Measurements from ENCODE around the gene NF1.

The NF1 gene

GRCh38 chr17:31308372-31309334, 213.9 kb downstream of the NF1 start:
- Histone ChIP-seq H3K9me2 (ENCODE audit: low read depth, low read length) (no peaks in the 10 kb centered on the region), H3K27me3 (ENCODE audit: insufficient read depth, low read length) (no peaks in the 10 kb centered on the region), H4K20me1 (ENCODE audit: insufficient read depth, low read length) (no peaks in the 10 kb centered on the region), H3K9me3 (ENCODE audit: low read length) (no peaks in the 10 kb centered on the region), H3K4me2 (ENCODE audit: low read length) (peak overlapping the region; percentile 91), H3F3A (ENCODE audit: insufficient read depth, low read length) (peaks cover 5% of the 10 kb centered on the region; the same call in 1 of the 2 replicates), H2AFZ (ENCODE audit: low read length) (no peak overlapping the region), H3K4me3 (ENCODE audit: low read depth, low read length, poor library complexity, severe bottlenecking) (peak overlapping the region; percentile 58), H3K4me1 (ENCODE audit: insufficient read depth, low read length, severe bottlenecking) (peaks cover 52% of the 10 kb centered on the region), H3K27ac (ENCODE audit: low read depth, low read length, poor library complexity, severe bottlenecking) (peak overlapping the region; percentile 98), H3K36me3 (ENCODE audit: insufficient read depth, low read length) (peaks cover 42% of the 10 kb centered on the region), H3K9ac (ENCODE audit: low read length) (peak overlapping the region; percentile 82), H3K79me2 (ENCODE audit: insufficient read depth, low read length) (peaks cover 39% of the 10 kb centered on the region)
- TF ChIP-seq EZH2 (IDR thresholded peaks at IDR 0.05; ENCODE audit: borderline replicate concordance, low read length): no peak
- no peak for TF ChIP-seq CTCF (IDR thresholded peaks at IDR 0.05; ENCODE audit: low read length)

GRCh38 chr17:31309556-31309955, 214.8 kb downstream of the NF1 start:
- H3F3A ChIP-seq (ENCODE audit: insufficient read depth, low read length): peaks cover 11% of the 10 kb centered on the region
- peak overlapping the region; percentile 82 for H3K9ac ChIP-seq (ENCODE audit: low read length)
- no peaks in the 10 kb centered on the region for H3K9me3 ChIP-seq (ENCODE audit: low read length)
- peaks cover 33% of the 10 kb centered on the region for H3K36me3 ChIP-seq (ENCODE audit: insufficient read depth, low read length)
- no peak for TF ChIP-seq EZH2 (IDR thresholded peaks at IDR 0.05; ENCODE audit: borderline replicate concordance, low read length)
- no peak for TF ChIP-seq CTCF (IDR thresholded peaks at IDR 0.05; ENCODE audit: low read length)
- H3K79me2 ChIP-seq (ENCODE audit: insufficient read depth, low read length): peaks cover 39% of the 10 kb centered on the region
- peak overlapping the region; percentile 91 for H3K4me2 ChIP-seq (ENCODE audit: low read length)
- no peak overlapping the region for H2AFZ ChIP-seq (ENCODE audit: low read length)
- H3K9me2 ChIP-seq (ENCODE audit: low read depth, low read length): no peaks in the 10 kb centered on the region
- H3K4me1 ChIP-seq (ENCODE audit: insufficient read depth, low read length, severe bottlenecking): peaks cover 61% of the 10 kb centered on the region
- peak overlapping the region; percentile 58 for H3K4me3 ChIP-seq (ENCODE audit: low read depth, low read length, poor library complexity, severe bottlenecking)
- no peaks in the 10 kb centered on the region for H3K27me3 ChIP-seq (ENCODE audit: insufficient read depth, low read length)
- no peaks in the 10 kb centered on the region for H4K20me1 ChIP-seq (ENCODE audit: insufficient read depth, low read length)
- H3K27ac ChIP-seq (ENCODE audit: low read depth, low read length, poor library complexity, severe bottlenecking): peak overlapping the region; percentile 98

- Histone ChIP-seq H2AFZ (ENCODE audit: low read length) (no peak overlapping the region), H3K79me2 (ENCODE audit: insufficient read depth, low read length) (peaks cover 39% of the 10 kb centered on the region), H4K20me1 (ENCODE audit: insufficient read depth, low read length) (no peaks in the 10 kb centered on the region), H3K9ac (ENCODE audit: low read length) (peak overlapping the region; percentile 82), H3K4me1 (ENCODE audit: insufficient read depth, low read length, severe bottlenecking) (peaks cover 68% of the 10 kb centered on the region), H3F3A (ENCODE audit: insufficient read depth, low read length) (peaks cover 11% of the 10 kb centered on the region), H3K4me3 (ENCODE audit: low read depth, low read length, poor library complexity, severe bottlenecking) (peak overlapping the region; percentile 58), H3K27me3 (ENCODE audit: insufficient read depth, low read length) (no peaks in the 10 kb centered on the region), H3K4me2 (ENCODE audit: low read length) (peak overlapping the region; percentile 91), H3K9me2 (ENCODE audit: low read depth, low read length) (no peaks in the 10 kb centered on the region), H3K9me3 (ENCODE audit: low read length) (no peaks in the 10 kb centered on the region), H3K27ac (ENCODE audit: low read depth, low read length, poor library complexity, severe bottlenecking) (peak overlapping the region; percentile 98), H3K36me3 (ENCODE audit: insufficient read depth, low read length) (peaks cover 26% of the 10 kb centered on the region)
- TF ChIP-seq CTCF (IDR thresholded peaks at IDR 0.05; ENCODE audit: low read length) (no peak), EZH2 (IDR thresholded peaks at IDR 0.05; ENCODE audit: borderline replicate concordance, low read length) (no peak)
Observed at GRCh38 chr17:31310260-31310659, 215.5 kb downstream of the NF1 start.
